ENCODE results near the gene NRXN3.
"Not testable (repeated sequence)": the region's sequence is repeated elsewhere in the genome, so short reads cannot be mapped to it uniquely, and the experiment has no call there.

Gene NRXN3

DNA sequence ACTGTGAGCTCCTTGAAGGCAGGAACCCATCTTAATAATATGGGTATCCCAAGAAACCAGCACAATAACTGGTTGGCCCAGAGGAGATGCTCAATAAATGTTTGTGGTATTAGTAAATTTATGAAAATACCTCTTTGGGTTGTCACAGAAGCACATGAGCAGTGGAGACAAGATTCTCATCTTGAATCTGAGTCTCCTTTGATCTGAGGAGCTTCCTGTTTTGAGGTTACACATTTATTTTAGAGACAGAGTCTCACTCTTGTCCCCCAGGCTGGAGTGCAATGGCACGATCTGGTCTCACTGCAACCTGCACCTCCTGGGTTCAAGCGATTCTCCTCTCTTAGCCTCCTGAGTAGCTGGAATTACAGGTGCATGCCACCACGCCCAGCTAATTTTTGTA lies 247.4 kb downstream of the NRXN3 start:
- no peak for DNase-seq

- no peak for DNase-seq
Observed at GRCh38 chr14:78424311-78424710, 254.1 kb downstream of the NRXN3 start.

GRCh38 chr14:78425330-78425729 lies 255.2 kb downstream of the NRXN3 start:
- DNase-seq = no peak

- DNase-seq = no peak
Observed at GRCh38 chr14:78425782-78426181, 255.6 kb downstream of the NRXN3 start.

DNA sequence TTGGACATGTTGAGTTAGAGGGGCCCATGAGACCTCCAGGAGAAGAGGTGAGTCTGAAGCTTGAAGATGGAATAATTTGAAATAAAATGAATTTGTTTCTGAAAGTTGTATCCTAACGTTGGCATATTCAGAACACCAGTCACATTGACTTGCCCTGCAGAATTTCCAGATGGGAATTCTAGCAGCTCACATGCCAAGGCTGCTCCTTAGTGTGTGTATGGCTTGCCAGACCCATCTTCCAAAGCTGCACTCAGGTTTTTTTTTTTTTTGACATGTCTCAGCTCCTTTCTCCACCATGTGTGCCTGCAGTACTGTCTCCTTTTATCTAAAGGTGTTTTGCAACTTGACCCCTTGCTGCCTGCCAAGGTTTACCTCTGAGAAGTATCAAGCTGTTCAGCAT lies 261.9 kb downstream of the NRXN3 start:
- no peak for DNase-seq

GRCh38 chr14:78437448-78437847 lies 267.3 kb downstream of the NRXN3 start:
- not testable (repeated sequence) for DNase-seq

GRCh38 chr14:78440356-78440894 lies 270.3 kb downstream of the NRXN3 start:
- DNase-seq = no peak

DNA sequence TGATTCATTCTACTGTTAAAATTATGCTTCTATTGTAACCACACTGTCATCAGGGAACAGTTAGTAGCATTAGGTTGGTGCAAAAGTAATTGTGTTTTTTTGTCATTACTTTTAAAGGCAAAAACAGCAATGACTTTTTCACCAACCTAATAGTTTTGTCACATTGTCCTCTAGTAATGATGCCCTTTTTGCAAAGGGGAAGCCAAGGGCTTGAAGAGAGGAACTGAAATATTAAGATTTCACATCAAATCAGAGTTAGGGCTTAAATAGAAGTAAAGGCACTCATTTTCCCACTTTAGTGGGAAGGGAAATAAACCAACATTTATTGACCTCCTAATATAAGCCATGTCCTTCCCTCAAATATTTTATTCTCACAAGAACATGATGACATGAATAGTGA lies 273.7 kb downstream of the NRXN3 start:
- no peak for DNase-seq

- DNase-seq = no peak
Observed at GRCh38 chr14:78445275-78445674, 275.1 kb downstream of the NRXN3 start.

GRCh38 chr14:78446807-78447206 lies 276.6 kb downstream of the NRXN3 start:
- no peak for DNase-seq

DNA sequence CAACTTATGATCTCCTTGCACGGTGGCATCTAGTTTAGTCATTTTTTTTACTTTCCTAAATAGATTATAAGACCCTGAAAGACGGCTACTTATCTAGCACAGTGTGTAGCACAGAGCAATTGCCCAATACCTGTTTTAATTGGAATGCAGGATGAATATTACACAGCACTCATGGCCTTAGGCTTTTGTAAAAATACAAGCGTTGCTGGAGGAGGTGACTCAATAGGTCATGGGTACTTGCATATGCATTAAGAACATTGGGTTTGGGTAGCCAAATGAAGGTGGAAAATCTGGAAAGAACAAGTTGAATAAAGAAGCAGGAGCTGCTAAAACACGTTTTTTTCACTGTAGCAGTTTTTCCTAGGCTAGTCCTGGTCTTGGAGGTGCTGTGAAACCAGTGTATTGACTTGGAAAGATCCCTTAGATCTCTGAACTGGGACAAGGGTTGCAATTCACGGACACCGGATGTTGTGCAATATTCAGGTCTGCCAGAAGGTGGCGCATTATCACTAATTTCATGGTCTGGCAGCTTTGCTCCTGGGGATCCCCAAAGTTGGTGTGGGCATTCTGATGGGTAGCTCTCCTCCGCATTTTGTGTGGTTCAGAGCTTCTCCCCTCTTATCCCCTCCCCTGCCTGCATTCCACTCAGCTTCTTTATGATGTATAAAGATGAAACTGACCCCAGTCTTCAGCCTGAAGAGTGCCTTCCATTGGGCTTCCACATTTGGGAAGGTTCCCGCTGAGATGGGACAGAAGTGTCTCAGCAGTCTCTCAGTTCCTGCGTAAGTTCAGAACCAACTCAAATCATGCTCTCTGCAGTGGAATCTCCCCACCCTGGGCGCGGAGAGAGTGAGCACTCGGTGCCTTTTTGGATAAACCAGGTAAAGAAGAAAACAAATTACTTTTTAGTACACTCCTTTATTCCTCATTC lies 278.3 kb downstream of the NRXN3 start:
- DNase-seq = no peak

GRCh38 chr14:78450669-78451318 lies 280.6 kb downstream of the NRXN3 start:
- DNase-seq = no peak

DNA sequence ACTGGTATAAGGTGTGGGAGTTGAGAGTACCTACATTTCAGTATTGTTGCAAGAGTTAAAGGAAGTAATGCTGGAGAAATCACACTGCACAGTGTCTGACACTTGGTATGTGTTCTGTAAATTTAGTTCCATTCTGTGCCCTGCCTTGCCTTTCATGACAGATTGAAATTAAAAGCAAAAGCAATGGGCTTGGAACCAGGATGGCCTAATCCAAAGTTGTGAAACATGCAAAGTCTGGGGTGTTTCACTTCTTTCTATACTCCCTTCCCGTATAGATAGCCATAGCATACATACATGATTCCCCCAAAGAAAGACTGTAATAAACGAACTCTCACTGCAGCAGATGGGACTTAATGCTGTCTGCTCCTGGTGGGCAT lies 281.1 kb downstream of the NRXN3 start:
- DNase-seq = no peak

- no peak for DNase-seq
Observed at GRCh38 chr14:78455896-78456435, 285.8 kb downstream of the NRXN3 start.

DNA sequence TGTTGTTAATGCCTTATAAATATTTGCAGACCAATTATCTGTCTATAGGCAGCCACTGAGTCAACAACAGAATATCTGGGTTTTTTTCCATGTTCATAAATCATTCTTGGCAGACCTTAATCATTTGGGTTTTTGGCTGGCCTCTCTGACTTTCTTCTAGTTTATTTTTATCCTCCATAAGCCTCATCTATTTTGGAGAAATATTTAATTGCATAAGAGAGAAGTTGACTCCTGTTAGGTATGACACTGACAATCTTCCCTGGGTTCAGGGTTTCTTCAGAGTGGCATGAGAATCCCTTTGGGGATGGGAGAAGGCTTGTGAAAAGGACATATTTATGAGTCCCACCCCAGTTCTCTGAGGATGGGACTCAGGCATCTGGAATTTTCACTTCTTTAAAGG lies 299.8 kb downstream of the NRXN3 start:
- no peak for DNase-seq

- DNase-seq = no peak
Observed at GRCh38 chr14:78479127-78479780, 309.1 kb downstream of the NRXN3 start.

GRCh38 chr14:78484028-78484427 lies 313.9 kb downstream of the NRXN3 start:
- no peak for DNase-seq

DNA sequence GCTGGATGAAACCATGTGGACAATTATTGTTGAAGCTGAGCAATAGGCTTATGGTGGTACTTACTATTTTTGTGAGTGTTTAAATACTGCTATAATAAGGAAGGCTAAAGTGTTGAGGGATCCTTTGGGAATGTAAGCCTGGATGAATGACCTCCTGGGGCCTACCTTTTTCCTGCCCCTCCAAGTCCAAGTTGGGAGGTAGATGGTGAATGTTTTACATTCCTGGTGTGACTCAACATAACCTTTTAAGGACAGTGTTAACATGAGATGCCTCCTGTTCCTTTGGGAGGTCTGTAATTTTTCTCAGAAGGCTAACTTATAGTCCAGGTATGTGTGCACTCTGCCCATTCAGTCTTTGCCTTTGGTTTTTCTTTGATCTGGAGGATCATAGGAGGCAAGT lies 315.9 kb downstream of the NRXN3 start:
- no peak for DNase-seq

GRCh38 chr14:78486621-78487020 lies 316.4 kb downstream of the NRXN3 start:
- DNase-seq = no peak

DNA sequence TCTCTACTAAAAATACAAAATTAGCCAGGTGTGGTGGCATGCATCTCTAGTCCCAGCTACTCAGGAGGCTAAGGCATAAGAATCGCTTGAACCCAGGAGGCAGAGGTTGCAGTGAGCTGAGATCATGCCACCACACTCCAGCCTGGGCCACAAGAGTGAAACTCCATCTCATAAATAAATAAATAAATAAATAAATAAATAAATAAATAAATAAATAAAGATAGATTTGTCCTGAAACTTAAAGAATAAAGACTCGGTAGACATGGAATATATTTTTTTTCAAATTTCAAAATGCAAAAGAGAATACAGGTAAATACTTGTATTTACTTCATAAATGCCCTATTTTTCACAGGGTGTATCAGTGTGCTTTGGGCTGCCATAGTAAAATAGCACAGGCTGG lies 317.4 kb downstream of the NRXN3 start:
- not testable (repeated sequence) for DNase-seq

GRCh38 chr14:78488938-78489337 lies 318.8 kb downstream of the NRXN3 start:
- DNase-seq = peak; percentile 67

DNA sequence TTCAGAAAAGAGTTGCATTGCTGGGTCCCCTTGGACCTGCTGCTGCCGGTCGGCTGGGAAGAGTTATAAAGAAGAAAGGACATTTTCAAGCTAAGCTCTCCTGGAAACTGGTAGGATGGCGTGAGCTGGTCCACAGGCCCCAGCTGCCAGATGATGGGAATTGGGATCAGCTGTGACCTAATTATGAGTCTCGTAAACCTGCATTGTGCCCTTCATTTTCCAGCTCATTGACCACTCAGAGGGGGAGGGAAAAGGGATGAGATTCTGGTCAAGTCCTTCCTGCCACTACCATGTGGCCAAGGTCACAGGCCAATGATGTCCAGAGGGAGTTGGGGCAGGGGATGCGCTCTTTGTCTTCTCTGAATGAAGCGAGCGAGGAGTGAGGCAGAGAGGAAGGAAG lies 320.9 kb downstream of the NRXN3 start:
- no peak for DNase-seq

GRCh38 chr14:78498062-78498595 lies 328.0 kb downstream of the NRXN3 start:
- no peak for DNase-seq

Data from NCI-H1436 treated with DMSO at 0.1 percent for 48 hours (cell line).